NB4 (cell line): ENCODE data around the gene DTX3L.

Experiments
- CTCF ChIP-seq: IDR thresholded peaks from one replicate; pipeline ENCODE4 v1.5.1; 2012; ENCODE audit warnings: low read depth, low read length
- MAX ChIP-seq: IDR thresholded peaks from 2 replicates; pipeline ENCODE4 v1.6.1; 2011; ENCODE audit warnings: low read depth, low read length
- POLR2A ChIP-seq: IDR thresholded peaks from 2 replicates; pipeline ENCODE4 v1.6.1; 2011; ENCODE audit warnings: mild to moderate bottlenecking; ENCODE audit not compliant: insufficient read length; ENCODE audit errors: extremely low read depth

GRCh38 chr3:122623031-122623829, 59.1 kb downstream of the DTX3L start:
- TF ChIP-seq CTCF (no peak), MAX (no peak), POLR2A (no peak)
